NCI-H187 treated with DMSO at 0.1 percent for 48 hours (cell line): Measurements from ENCODE around the gene TESMIN.

Experiments
- DNase-seq: peaks from one replicate; lab custom pipeline; 2025; lab: John Stamatoyannopoulos, UW

The TESMIN gene

GRCh38 chr11:68711114-68711513, 40.2 kb downstream of the TESMIN start:
- DNase-seq, result no peak

DNA sequence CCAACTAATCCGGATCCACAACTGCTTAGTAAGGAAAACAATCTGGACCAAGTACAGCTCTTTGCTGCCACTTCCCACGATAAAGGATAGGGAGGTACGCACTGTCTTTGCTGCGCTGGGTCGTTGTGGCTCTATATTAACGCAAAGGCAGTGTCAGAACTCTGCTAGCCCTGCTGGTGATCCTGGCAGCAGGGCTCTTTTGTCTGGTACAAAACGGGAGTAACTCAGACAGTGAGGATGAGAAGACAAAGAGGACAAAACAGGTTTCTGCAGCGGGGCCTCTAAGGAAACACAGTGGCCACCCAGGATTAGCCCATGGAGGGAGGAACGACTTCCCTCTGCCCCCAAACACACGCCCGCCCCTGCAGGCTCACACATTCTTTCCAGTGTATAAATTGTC, 40.9 kb downstream of the TESMIN start:
- no peak for DNase-seq

DNA sequence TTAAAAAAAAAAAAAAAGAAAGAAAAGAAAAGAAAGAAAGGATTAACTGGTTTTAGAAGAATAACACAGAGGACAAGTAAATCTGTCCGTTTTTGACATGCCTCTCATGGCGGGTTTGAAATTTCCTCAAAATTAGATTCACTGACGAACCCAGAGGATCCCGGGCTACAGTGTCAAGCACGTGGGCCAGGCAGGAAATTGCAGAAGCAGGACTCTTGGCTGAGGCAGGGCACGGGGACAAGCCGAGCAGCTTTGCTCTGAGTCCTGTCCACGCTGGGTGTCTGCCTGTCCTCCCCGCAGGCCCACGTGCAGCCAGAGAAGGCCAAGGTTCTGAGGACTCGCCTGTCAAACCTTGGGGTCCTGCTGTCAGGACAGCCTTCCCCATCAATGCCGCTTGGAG, 42.3 kb downstream of the TESMIN start:
- no peak for DNase-seq

GRCh38 chr11:68707527-68707926, 43.8 kb downstream of the TESMIN start:
- no peak for DNase-seq

GRCh38 chr11:68704887-68705286, 46.4 kb downstream of the TESMIN start:
- no peak for DNase-seq

DNA sequence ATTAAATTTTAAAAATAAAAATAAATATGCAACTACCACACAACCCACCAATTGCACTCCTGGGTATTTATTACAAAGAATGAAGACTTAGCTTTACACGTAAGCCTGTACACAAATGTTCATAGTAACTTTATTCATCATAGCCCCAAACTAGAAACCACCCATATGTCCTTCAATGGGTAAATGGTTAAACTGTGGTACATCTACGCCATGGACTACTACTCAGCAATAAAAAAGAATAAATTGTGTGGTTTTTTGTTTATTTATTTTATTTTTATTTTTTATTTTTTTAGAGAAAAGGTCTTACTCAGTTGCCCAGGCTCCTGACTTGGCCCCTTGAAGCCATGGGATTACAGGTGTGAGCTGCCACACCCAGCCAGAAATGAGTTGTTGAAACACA, 52.3 kb downstream of the TESMIN start:
- no peak for DNase-seq

GRCh38 chr11:68695531-68695930, 55.8 kb downstream of the TESMIN start:
- DNase-seq, result no peak

- no peak for DNase-seq
Measured at GRCh38 chr11:68694431-68695297, 56.7 kb downstream of the TESMIN start.

- DNase-seq, result no peak
Measured at GRCh38 chr11:68693484-68693882, 57.8 kb downstream of the TESMIN start.

- DNase-seq, result no peak
Measured at GRCh38 chr11:68692871-68693483, 58.3 kb downstream of the TESMIN start.

DNA sequence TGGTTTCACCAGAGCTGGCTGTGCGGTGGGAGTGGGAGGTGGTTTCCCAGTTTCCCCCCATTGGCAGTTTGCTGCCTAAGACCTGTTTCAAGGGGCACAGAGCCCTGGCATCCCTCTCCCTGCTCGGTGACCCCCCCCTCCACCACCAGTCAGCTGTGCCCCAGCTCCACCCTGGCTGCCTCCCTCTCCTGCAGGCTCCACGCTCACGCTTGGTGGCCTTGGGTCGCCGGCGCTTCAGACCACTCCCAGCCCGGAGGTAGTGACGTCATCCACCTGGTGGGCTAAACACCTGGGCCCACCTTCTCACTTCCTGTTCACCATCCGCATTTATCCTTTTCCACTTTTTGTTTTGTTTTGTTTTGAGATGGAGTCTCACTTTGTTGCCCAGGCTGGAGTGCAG, 59.2 kb downstream of the TESMIN start:
- no peak for DNase-seq

- no peak for DNase-seq
Measured at GRCh38 chr11:68691402-68691784, 59.9 kb downstream of the TESMIN start.

DNA sequence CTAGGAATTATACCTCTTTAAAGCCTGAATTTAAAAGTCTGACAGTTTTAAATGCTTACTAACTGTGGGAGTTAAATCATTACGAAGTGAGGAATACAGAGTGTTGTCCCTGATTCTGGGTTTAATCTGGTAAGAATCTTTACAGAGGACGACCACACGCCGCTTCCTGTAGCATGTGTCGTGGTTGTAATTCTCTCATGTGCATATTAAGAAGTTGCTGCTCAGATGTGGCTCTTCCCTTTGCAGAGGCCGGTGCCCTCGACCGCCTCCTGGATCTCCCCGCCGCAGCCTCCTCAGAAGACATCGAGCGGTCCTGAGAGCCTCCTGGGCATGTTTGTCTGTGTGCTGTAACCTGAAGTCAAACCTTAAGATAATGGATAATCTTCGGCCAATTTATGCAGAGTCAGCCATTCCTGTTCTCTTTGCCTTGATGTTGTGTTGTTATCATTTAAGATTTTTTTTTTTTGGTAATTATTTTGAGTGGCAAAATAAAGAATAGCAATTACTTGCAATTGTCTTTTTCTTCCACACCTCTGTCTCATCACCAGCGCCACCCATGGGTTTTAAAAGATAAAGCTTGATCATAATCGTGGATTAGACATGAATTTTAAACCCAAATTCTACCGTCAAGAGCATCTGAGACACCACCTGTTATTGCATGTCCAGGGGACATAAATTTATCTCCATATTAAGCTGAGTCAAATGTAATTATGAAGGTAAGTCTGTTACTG, 60.5 kb downstream of the TESMIN start:
- DNase-seq, result no peak

DNA sequence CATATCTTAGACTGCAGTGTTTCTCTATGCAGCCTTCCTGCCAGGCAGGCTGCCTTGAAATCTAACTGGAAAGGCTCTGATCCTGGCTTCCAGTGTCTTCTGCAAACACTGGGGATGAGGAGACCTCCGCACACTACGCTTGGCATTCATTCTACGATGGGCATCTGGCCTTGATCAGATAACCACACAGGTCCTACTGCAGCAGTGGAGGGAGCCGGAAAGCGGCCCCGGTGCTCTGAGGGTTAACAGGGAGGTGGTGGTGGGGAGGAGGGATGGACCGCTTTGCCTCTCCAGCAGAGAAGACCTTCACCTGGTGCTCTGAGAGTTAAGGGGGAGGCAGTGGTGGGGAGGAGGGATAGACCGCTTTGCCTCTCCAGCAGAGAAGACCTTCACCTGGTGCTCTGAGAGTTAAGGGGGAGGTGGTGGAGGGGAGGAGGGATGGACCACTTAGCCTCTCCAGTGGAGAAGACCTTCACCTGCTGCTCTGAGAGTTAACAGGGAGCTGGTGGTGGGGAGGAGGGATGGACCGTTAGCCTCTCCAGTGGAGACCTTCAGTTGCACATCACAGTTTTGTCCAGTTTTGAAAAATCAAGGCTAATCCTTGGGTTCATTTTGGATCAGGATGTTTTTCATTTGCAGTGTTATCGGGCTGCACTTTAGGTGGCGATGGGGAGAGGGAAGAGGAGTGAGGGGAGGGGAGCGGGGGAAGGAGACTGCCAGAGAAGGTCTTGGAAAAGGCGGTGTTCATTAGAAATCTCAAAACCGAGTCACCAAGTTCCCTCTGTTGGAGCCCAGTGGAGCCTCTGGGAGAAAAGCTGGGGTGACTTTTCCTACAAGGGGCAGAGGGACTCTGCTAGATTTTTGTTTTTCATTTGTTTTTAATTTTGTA, 61.3 kb downstream of the TESMIN start:
- DNase-seq, result no peak

DNA sequence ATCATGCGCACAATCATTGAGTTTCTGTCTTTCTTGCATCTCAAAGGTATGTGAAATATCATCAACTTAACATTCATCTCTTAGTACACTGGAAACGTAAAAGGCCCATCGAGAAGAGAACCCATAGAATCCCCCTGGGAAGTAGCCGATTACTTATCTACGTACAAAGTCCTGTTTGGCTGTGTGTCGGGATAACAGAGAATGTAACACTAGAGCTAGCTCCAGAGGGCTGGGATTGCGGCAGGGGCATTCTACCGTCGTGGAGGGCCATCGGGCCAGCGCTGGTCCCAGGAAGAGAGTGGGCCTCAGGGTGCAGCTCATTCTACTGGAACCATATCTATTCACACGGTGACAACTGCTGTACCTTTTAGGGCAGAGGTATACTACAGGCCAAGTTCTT, 62.4 kb downstream of the TESMIN start:
- DNase-seq, result no peak

DNA sequence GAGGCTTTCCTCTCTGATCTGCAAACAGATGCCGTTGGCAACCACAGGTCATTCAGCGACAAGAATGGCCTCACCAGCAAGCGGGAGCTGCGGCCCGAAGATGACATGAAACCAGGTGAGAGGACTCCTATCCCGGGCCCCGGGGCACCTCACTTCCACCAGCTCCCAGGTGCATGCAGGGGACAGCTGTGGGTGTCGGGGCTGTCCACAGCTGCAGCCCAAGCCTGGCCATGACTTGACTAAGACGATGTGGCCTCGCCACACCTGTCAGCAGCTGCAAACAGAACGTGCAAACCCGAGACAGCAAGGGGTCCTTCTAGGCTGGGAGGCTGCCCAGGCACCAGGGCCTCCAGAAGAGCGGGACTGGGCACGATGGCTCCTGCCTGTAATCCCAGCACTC, 63.3 kb downstream of the TESMIN start:
- no peak for DNase-seq

- DNase-seq, result no peak
Measured at GRCh38 chr11:68687311-68687710, 64.0 kb downstream of the TESMIN start.

- no peak for DNase-seq
Measured at GRCh38 chr11:68686486-68686885, 64.8 kb downstream of the TESMIN start.

GRCh38 chr11:68685656-68686380, 65.5 kb downstream of the TESMIN start:
- no peak for DNase-seq

DNA sequence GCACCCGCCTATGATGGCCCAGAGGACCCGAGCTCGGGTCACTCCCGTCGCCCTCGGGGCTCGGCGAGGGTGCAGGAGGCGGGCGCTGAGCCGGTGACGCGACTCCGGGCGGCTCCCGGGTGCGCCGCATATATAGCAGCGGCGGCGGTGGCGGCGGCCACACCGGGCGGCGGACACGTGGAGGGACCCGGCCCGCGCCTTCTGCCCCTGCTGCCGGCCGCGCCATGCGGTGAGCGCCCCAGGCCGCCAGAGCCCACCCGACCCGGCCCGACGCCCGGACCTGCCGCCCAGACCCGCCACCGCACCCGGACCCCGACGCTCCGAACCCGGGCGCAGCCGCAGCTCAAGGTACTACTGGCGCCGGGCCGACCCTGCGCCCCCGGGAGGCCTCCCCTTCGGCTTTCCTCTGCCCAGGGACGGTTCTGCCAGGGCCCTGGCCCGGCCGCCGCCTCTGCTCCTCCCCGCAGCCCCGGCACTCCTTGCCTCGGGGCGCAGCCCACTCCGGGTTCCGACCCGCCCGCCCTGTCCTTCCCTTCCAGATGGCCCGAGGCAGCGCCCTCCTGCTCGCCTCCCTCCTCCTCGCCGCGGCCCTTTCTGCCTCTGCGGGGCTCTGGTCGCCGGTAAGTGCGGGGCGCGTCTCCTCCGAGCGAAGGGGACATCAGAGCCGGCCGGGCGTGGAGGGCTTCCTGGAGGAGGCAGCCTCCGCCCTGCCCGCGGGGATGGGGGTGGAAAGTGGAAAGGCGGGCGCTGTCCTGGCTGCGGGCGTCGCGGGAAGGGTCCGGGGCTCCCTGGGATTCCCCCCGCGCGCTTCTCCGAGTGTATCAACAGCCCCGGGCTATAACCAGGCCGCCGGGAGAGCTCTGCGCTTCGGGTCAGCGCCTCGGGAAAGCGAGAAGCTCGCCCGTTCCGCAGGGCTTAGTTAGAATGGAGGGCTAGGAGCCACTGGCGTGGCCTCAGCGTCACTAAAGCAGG, 66.6 kb downstream of the TESMIN start, which contains the start of gene GAL:
GAL (plus strand) TSS at position 160 of the 972 bp plus-strand sequence; CDS start at position 540, 380 bp downstream.
- DNase-seq, result no peak
